ENCODE results near the gene MSTO1.
"Not testable (repeated sequence)": the region's sequence is repeated elsewhere in the genome, so short reads cannot be mapped to it uniquely, and the experiment has no call there.

Gene MSTO1
- 23.7 to 30.1 reads per million in 2 donors for total RNA-seq

DNA sequence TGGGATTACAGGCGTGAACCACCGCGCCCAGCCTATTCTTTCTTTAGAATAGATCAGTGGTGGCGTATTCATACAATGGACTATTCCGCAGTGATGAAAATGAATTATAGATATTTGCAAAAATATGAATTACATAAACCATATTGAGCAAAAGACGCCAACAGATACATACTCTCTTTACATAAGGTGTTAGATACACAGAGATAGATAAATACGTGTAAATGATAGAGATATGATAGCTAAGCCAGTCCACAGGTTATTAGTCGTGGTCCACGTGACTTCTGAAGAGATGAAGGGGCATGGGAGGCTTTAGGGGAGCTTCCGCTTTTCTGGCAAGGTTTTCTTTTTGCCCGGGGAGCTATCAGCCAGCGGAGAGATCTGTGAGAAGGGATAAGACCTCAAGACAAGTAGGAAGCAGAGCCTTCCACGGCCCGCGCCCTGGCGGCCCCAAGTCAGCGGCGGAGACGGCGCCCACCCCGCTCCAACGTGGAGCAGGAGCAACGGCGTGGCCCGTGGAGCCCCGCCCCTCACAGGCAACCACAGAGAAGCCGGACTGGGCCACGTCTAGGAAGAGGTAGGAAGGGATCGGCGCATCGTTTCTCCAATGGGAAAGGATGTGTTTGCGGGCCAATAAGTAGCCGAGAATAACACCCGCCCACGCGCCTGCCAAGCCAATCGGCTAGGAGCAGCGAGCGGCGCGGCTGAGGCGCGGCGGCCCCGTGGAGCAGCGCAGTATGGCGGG is at the start of gene MSTO1:
MSTO1 (plus strand) TSS at position 704 of the 742 bp plus-strand sequence; CDS start at position 735, 31 bp downstream.
- peak; percentile 71 for DNase-seq

DNA sequence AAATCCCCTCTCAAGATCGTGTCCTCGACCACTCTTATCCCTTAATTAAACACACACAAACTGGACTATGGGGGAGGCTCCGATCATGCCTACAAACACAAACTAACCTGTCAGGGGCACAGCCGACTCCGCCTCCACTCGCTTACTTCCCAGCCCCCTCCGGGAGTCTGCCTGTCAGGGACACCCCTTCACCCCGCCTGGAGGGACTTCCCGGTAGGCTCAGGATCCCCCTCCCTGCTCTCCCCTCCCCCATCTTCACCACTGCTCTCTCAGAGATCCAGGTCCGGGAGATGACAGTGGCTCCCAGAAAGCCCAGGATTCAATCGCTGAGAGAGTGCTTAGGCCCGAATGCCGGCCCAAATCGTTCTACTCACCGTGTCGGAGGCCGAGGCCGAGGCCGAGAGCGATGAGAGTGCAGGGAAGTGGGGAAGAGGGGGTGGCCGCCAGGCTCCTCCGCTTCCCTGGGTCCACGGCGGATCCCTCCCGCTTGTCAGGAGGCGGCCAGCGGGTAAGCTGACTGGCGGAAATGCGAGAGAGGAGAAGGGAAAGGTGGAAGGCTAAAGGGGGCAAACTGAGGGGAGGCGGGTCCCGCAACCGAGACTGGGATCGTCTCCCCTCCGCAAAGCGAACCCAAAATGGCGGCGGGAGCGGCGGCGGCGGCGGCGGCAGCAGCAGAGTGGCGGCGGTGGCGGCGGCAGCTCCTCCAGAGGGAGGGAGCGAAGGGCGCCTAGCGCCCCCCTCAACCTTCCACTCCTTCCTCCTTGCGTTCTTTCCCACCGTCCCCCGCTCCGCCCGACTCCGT is 48.0 kb upstream of the MSTO1 start:
- DNase-seq = peak; percentile 60

DNA sequence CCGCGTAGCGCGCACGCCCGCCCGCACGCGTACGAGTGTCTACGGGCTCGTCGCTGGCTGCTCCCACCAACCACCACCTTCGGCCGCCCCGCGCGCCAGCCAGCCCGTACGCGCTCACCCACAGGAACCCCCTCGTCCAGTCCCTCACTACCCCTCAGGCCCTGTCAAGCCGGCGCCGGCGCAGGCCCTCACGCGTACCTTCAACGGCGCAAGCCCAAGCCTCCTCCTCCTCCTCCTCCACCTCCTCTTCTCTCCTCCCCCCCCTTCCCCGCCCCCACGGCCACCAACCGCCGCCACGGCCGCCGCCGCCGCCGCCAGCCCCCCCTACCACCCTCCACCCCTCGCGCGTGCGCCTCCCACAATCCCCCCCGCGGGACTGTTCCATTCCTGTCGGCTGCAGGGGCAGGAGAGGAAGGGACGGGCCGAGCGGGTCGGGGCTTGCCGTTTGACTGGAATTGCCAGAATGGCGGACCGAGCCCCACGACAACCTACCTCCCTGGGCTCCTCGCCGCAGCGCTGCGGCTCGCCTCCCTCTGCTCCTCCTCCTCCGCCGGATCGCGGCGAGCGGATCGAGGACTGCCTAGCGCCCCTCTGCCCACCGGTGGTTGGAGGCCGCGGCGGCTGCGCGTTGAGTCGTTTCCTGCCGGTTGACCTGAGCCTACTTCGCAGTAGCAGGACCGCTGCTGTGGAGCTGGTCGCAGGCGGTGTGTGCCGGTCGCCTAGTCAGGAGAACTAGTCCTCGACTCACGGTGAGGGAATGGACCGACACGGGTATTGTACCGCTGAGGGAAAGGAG is 47.2 kb upstream of the MSTO1 start, which contains the start of gene ASH1L:
ASH1L (minus strand) TSS at position 223 of the 796 bp plus-strand sequence. CDS start 41,284 bp downstream, outside the sequence.
- DNase-seq = peak; percentile 91

DNA sequence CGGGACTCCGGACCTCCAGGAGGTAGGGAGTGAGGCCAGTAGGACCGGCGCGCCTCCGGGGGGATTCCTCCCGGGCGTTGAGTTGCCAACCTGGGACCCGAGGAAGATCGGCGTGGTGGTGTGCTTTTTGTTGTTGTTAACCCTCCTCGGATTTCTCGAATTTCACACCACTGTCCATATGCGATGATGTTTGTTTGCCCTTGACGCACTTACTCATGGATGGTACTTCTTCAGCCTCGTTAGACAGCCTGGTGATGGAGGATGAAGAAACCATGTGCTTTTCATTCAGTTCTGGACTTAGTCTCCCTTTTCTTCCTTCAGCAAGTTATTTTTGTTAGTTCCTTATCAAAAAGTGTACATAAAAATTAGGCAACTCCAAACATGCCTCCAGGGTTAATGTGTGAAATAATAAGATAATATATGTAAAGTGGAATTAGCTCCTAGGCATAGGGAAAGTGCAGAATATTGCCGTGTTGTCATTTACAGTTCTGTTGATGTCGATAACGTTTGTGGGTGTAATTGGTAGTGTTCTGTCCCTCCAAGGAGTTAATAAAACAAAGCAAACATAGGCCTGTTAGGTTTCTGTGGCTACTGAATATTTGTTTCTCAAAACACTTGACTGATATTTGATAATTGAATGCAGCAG is 46.5 kb upstream of the MSTO1 start:
- not testable (repeated sequence) for DNase-seq

DNA sequence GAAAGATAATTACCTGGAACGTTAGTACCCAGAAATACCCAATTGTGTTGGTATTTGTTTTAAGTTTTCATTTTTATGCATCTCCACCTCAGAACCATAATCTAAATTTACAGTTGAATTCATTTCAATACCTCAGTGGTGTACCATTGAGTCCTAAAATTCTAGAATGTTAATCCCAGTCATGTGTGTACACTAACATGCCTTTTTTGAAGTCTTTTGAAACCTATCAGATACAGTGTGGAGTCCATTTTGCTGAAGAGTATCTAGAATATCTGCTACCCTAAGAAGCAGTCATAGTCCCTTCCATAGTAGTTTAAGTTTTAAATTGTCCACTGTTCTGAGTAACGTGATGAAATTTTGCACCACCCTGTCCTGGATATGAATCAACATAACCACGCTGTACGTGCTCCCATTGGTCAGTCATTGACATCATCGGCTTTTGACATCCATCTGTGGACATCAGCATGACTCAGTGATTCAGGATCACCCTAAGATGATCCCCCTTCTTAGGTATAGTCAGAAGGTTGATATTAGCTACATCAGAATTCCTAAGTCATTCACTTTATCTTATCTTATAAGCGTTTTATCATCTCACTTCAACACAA is 39.9 kb upstream of the MSTO1 start:
- no peak for DNase-seq

DNA sequence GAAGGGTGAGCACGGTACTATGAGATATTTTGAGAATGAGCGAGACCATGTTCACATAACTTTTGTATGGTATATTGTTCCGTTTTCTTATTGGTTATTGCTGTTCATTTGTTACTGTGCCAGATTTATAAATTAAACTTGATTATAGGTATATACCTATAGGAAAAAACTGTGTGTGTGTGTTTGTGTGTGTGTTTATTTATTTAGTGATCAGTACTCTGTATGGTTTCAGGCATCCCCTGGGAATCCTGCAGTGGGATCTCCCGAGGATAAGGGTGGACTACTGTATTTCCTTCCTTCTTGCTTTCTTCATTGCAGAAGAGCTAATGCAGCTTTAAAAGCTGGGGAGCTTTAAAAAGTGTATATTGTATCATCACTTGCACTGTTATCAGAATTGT is 39.4 kb upstream of the MSTO1 start:
- DNase-seq = no peak

DNA sequence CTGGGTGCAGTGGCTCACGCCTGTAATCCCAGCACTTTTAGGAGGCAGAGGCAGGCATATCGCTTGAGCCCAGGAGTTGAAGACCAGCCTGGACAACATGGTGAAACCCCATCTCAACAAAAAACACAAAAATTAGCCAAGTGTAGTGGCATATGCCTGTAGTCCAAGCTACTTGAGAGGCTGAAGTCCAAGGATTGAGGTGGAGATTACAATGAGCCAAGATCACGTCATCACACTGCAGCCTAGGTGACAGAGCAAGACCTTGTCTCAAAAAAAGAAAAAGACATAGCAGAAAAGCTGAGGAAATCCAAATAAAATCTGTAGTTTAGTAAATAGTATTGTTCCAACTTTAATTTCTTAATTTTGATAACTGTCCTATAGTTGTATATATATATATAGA is 35.9 kb upstream of the MSTO1 start:
- no peak for DNase-seq

DNA sequence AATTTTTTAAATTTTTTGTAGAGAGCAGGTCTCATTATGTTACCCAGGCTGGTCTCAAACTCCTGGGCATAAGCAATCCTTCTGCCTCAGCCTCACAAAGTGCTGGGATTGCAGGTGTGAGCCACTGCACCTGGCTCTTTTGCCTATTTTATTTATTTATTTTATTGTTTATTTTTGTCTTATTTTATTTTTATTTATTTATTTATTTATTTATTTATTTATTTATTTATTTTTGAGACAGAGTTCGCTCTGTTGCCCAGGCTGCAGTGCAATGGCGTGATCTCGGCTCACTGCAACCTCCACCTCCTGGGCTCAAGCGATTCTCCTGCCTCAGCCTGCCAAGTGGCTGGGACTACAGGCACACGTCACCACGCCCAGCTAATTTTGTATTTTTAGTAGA is 34.4 kb upstream of the MSTO1 start:
- not testable (repeated sequence) for DNase-seq

DNA sequence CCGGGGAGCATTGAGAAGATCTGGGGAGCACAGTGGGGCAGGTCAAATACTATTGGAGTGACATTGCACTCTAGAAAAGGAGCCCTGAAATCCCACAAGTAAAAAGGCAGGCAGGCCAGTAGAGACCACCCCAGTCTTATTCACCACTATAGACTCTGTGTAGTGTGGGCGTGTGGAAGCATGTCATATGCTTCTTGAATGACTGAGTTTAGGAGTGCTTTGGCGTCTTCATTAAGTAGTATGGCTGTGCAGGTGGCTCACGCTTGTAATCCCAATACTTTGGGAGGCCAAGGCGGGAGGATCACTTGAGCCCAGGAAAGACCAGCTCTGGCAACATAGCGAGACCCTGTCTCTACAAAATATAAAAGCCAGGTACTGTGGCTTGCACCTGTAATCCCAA is 26.2 kb upstream of the MSTO1 start:
- DNase-seq = not testable (repeated sequence)

DNA sequence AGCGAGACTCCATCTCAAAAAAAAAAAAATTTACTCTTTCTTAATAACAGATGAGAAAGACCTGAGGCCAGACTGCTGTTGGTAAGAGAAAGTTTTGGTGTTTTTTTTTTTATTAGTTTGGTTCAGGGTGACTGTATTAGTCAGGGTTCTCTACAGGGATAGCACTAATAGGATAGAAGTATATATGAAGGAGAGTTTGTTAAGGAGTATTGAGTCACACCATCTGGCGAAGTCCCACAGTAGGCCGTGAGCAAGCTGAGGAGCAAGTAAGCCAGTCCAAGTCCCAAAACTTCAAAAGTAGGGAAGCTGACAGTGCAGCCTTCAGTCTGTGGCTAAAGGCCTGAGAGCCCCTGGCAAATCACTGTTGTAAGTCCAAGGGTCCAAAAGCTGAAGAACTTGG is 20.7 kb upstream of the MSTO1 start:
- not testable (repeated sequence) for DNase-seq

DNA sequence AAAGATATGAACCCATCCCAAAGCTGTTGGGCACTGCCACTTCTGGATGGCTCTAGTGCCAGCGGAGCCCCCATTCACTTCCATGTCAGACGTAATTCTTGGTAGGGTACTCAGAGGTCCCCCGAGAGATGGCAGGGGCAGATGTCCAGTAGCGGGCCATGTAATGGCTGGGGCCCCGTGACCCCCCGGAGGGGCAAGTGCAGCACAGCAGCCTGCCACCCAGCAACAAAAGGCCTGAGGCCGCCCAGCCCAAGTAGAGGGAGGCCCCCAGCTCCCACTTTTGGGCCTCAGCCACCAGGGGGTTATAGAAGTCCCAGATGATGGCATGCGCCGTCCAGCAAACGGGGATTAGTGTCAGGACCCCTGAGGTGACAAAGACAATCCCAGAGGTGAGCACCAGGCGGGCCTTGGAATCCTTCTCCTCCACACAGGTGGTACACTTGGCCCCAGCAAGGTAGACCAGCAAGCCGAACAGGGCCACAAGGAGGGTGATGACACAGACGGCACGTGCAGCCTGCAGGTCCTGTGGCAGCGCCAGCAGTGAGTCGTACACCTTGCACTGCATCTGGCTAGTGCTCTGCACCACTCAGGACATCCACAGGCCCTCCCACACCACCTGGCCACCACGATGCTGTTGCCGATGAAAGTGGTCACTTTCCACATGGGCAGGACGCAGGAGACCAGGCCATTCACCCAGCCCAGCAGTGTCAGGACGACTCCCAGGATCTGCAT is 19.3 kb upstream of the MSTO1 start:
- not testable (repeated sequence) for DNase-seq

DNA sequence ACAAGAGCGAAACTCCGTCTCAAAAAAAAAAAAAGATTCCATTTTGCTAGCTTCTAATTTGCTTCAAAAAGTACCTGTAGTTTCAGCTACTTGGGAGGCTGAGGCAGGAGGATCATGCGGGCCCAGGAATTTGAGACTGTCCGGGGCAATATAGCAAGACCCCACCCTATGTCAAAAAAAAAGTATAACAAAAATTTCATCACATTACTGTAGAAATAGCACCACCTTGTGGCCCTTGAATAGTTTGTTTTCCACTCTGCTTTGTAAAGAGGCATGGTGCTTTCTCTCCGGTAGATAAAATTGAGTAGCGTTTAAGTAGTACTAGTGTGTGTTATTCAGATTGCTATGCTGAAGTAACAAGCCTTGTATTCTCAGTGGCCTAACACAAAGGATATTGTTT is 18.2 kb upstream of the MSTO1 start:
- no peak for DNase-seq

DNA sequence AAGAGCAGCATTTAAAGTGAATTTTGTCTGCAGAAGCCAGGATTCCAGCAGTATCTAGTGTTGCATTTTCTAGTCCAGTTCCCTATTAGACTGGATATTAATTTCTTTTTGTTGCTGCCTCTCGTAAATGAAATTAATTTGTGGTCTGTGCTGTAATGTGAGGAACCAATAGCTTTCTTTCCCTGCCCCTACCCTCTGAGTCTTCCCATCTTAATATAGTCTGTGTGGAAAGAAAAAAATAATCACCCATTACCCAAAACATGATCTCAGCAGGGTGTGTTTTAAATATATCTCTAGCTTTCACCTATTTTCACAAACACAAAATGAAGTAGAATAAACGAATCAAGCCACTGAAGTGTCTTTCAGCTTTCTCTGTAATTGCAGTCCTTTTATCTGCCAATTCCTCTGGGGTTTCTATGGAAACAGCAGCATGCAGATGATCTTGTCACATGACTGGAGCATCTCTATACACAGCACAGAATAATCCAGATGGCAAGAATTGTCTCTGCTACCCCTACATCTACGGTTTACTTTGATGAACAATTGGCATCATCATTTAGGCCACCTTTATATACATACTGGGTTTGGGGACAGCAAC is 14.0 kb upstream of the MSTO1 start:
- DNase-seq = not testable (repeated sequence)

DNA sequence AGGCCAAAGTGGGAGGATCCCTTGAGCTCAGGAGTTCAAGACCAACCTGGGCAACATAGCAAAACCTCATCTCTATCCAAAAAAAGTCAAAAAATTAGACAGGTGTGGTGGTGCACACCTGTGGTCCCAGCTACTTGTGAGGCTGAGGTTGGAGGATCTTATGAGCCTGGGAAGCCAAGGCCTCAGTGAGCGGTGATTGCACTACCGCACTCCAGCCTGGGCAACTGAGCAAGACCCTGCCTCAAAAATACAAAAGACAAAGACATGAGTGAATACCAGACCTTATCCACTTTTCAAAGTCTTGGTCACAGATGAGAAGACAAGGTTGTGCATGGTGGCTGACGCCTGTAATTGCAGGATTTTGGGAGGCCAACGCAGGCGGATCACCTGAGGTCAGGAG is 13.2 kb upstream of the MSTO1 start:
- no peak for DNase-seq

DNA sequence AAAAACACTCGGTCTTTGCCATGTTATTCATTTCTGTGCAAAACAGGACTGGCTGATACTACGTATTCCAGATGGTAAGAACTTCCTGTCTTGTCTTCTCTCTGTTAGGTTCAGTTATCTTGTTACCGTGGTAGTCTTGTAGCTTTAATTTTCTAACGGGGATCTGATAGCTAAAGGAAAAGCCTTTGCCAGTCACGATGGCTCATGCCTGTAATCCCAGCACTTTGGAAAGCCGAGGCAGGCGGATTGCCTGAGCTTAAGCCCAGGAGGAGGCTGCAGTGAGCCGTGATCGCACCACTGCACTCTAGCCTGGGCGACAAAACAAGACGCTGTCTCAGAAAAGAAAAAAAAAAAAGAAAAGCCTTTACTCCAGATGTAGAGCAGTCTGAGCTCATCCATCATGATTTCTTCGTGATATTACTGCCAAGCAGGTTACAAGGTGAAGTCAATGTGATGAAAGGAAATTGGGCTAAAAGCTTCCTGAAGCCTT is 11.1 kb upstream of the MSTO1 start:
- no peak for DNase-seq

DNA sequence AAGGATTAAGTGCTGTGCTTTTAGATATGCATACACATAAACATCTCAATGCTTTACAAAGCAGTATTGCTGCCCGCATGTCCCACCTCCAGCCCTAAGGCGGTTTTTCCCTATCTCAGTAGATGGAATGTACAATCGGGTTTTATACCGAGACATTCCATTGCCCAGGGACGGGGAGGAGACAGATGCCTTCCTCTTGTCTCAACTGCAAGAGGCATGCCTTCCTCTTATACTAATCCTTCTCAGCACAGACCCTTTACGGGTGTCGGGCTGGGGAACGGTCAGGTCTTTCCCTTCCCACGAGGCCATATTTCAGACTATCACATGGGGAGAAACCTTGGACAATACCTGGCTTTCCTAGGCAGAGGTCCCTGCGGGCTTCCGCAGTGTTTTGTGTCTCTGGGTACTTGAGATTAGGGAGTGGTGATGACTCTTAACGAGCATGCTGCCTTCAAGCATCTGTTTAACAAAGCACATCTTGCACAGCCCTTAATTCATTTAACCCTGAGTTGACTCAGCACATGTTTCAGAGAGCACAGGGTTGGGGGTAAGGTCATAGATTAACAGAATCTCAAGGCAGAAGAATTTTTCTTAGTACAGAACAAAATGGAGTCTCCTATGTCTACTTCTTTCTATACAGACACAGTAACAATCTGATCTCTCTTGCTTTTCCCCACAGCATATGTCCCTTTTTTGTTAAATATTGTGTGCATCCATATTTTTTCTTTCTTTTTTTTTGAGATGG is 10.0 kb upstream of the MSTO1 start:
- DNase-seq = not testable (repeated sequence)

DNA sequence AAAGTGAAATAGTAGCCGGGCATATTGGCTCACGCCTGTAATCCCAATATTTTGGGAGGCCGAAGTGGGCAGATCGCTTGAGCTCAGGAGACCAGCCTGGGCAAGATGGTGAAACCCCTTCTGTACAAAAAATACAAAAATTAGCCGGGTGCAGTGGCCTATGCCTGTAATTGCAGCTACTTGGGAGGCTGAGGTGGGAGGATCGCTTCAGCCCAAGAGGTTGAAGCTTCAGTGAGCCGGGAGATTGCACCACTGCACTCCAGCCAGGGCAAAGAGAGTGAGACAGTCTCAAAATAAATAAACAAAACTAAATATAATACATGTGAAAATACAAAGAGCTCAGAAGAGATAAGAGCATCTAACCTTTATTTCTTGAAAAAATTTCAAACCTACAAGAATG is 2.3 kb upstream of the MSTO1 start:
- DNase-seq = no peak

DNA sequence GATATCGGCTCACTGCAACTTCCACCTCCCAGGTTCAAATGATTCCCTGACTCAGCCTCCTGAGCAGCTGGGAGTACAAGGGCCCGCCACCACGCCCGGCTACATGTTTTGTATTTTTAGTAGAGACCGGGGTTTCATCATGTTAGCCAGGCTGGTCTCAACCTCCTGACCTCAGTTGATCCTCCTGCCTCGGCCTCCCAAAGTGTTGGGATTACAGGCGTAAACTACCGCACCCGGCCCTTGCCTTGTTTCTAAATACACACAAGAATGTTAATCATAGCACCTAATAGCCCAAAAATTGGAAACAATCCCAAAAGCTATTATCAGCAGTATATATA is 1.2 kb upstream of the MSTO1 start:
- DNase-seq = no peak

DNA sequence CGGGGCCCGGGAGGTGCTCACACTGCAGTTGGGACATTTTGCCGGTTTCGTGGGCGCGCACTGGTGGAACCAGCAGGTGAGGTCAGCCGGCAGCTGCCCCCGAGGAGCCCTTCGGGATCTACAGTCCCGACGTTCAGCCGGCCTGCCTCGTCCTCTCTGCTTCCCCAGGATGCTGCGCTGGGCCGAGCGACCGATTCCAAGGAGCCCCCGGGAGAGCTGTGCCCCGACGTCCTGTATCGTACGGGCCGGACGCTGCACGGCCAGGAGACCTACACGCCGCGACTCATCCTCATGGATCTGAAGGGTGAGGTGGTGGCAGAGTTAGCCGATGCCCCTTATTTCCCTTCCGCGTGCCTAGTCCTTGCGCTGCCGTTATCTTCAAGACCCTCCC is 234 bp downstream of the MSTO1 start:
- not testable (repeated sequence) for DNase-seq

DNA sequence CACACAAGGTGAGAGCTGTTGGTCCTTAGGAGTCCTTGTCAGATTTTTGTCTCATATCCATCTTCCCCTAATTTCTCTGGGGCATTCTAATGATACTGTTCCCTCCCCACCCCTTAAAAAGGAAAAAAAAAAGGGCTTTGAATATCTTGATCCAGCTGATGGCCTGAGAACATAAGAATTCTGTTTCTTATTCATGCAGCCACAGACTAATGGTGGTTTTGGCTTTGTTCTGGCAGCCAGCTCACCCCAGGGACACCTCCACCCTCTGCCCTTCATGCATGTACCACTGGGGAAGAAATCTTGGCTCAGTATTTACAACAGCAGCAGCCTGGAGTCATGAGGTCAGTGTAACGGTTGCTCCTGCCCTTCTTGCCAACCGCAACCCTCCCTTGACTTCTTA is 3.2 kb downstream of the MSTO1 start:
- not testable (repeated sequence) for DNase-seq
